GM21825 (cell line): ENCODE data around the gene ALDH1A1.
"Not testable (repeated sequence)": the region's sequence is repeated elsewhere in the genome, so short reads cannot be mapped to it uniquely, and the experiment has no call there.

Experiments used
- ATAC-seq: cut with Tn5 transposase; IDR thresholded peaks from one replicate; pipeline ENCODE4 v1.9.1; 2021; ENCODE audit warnings: mild to moderate bottlenecking, moderate library complexity; ENCODE audit not compliant: unreplicated experiment

The ALDH1A1 gene

GRCh38 chr9:72863456-72864094 is 89.3 kb downstream of the ALDH1A1 start:
- no peak for ATAC-seq

DNA sequence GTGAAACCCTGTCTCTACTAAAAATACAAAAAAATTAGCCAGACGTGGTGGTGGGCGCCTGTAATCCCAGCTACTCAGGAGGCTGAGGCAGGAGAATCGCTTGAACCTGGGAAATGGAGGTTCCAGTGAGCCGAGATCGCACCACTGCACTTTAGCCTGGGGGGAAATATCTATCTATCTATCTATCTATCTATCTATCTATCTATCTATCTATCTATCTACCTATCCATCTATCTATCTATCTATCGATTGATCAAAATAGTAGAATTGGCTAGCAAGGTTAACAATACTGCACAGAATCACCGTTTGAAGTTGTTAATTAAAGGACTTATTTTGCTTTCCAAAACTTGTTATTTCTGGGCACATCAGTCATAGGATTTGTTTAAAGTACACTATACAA is 90.1 kb downstream of the ALDH1A1 start:
- not testable (repeated sequence) for ATAC-seq

- ATAC-seq = no peak
Observed at GRCh38 chr9:72858089-72858912, 94.6 kb downstream of the ALDH1A1 start.

DNA sequence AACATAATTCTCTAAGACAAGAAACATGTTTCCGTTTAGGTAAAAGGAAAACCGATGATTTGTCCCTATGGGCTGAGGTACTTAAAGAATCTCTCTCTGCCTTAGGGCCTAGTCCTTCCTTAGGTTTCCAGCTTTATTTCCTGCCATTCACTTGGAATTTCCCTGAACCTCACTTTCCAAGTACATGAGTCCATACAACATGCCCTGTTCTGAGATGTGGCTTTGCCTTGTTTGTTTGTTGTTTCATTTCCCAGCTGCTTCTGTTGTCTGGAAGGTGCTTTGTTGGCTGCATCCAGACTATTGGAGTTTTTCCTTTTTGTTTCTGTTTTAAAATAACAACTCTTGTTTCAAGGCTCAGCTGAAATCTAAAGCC is 95.2 kb downstream of the ALDH1A1 start:
- ATAC-seq = no peak

DNA sequence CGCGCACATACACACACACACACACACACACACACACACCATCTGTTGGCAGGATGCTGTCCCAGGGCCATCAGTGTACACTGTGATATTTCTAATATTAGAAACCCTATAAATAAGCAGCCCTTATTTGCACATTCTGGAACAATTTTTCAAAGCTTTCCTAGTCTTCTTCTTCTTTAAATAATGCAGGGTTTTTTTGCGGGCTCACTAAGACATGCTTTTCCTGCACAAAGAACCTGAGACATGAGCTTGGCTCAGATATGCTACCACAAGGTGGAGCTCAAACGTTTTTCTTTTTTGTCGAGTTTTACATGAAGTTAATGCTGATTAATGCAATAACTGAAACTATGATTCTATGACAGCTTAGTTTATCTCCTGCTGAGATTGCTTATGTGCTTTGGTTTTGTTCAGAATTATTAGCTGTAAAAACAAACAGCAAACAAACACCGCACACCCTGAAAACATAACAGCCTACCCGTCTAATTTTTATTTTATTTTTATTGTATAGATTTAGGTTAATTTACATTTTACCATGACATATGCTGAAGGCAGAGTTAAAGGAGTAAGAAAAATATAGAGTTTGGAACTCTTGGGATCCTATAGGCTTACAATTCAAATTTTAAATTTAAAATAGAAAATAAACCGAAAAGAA is 95.8 kb downstream of the ALDH1A1 start:
- ATAC-seq = no peak

DNA sequence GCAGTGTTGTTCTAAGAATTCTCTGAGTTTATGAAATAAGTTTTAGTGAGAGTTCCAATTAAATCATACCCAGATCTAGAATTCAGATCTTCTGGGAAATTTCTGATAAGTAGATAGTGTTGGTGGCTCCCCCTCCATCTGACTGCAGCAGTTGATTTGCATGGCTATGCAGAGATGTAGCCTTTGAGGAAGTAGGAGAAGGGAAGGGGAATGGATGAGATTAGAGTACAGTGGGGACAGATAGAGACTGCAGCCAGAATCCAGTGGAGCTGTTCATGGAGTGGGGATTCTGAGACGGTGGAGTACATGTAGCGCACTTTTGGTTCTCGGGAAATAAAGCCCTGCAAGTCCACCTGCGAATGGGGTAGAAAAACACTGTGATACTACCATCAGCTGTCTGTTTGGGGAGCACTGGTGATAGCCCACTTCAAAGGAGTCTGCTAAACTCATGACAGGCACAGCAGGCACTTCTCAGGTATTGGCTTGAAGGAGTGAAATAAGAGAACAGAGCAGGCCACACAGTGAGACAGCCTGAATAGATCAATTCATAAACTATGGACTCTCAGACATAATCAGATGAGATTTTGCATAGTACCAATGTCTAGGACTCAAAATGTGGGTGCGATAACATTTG is 96.8 kb downstream of the ALDH1A1 start:
- ATAC-seq = no peak

- no peak for ATAC-seq
Observed at GRCh38 chr9:72855321-72855720, 97.5 kb downstream of the ALDH1A1 start.
